Smooth muscle cell (in vitro differentiated cells): ENCODE measurements around the gene HSPA12B. TPM values are rescaled to one million over a fixed set of nuclear protein-coding genes. Genes with fewer than 3 reads are reported as not detected.
"Not testable (repeated sequence)": the region's sequence is repeated elsewhere in the genome, so short reads cannot be mapped to it uniquely, and the experiment has no call there.

ENCODE experiments used
- DNase-seq: peaks from one replicate; lab custom pipeline; 2025; ENCODE audit not compliant: unreplicated experiment; lab: John Stamatoyannopoulos, UW
- H2AFZ ChIP-seq: fragments of 200-600 bp; sonication (generic); 2 replicates; pipeline ENCODE4 v1.6.0; 2016; ENCODE audit warnings: antibody characterized with exemption, low read depth, mild to moderate bottlenecking
- H3F3A ChIP-seq: fragments of 200-600 bp; sonication (generic); 2 replicates; pipeline ENCODE4 v1.6.0; 2017; ENCODE audit warnings: antibody characterized with exemption, low read depth
- H3K27ac ChIP-seq: fragments of 200-600 bp; sonication (generic); 2 replicates; pipeline ENCODE4 v1.5.1; 2016; ENCODE audit warnings: low read depth, mild to moderate bottlenecking
- H3K27me3 ChIP-seq: fragments of 200-600 bp; sonication (generic); 2 replicates; pipeline ENCODE4 v1.6.1; 2016; ENCODE audit warnings: low read depth, mild to moderate bottlenecking
- H3K36me3 ChIP-seq: fragments of 200-600 bp; sonication (generic); 2 replicates; pipeline ENCODE4 v1.5.1; 2016; ENCODE audit warnings: low read depth
- H3K4me1 ChIP-seq: fragments of 200-600 bp; sonication (generic); 2 replicates; pipeline ENCODE4 v1.5.1; 2016; ENCODE audit warnings: low read depth
- H3K4me2 ChIP-seq: fragments of 200-600 bp; sonication (generic); 2 replicates; pipeline ENCODE4 v1.6.0; 2016; ENCODE audit warnings: mild to moderate bottlenecking
- H3K4me3 ChIP-seq: fragments of 200-600 bp; sonication (generic); 2 replicates; pipeline ENCODE4 v1.5.1; 2016; ENCODE audit warnings: mild to moderate bottlenecking
- H3K79me2 ChIP-seq: fragments of 200-600 bp; sonication (generic); 2 replicates; pipeline ENCODE4 v1.6.0; 2016; ENCODE audit warnings: low read depth, mild to moderate bottlenecking
- H3K9ac ChIP-seq: fragments of 200-600 bp; sonication (generic); 2 replicates; pipeline ENCODE4 v1.6.0; 2016; ENCODE audit warnings: low read depth
- H3K9me3 ChIP-seq: fragments of 200-600 bp; sonication (generic); replicated peaks from 2 replicates; pipeline ENCODE4 v1.5.1; 2016; ENCODE audit warnings: low read depth
- H4K20me1 ChIP-seq: fragments of 200-600 bp; sonication (generic); 2 replicates; pipeline ENCODE4 v1.6.0; 2016; ENCODE audit warnings: low read depth
- WGBS: methylation state at CpG from one replicate; pipeline ENCODE4 v1.1.7; 2016; ENCODE audit warnings: low lambda C conversion rate; 5-methylcytosine and 5-hydroxymethylcytosine counted together
- polyA plus RNA-seq: library from polyadenylated mRNA; unstranded; fragments of >200 nt; fragmentation: Nextera tagmentation; extraction: Ambion mirVana; gene quantifications from 2 replicates; pipeline ENCODE4 v1.2.1, GENCODE V29; 2016
- total RNA-seq: library from RNA; depleted of rRNA; stranded (reverse); fragments of >200 nt; gene quantifications from 2 replicates; pipeline ENCODE4 v1.2.3, GENCODE V29; 2014
- TF ChIP-seq, protein P1 (sequence below): fragments of 200-600 bp; sonication (generic); IDR thresholded peaks from 2 replicates; pipeline ENCODE4 v1.5.1; 2017; ENCODE audit warnings: borderline replicate concordance, mild to moderate bottlenecking, antibody characterized with exemption; ENCODE audit not compliant: insufficient read depth, poor library complexity, severe bottlenecking

The HSPA12B gene
- total and polyA plus RNA-seq, 2 experiments from 2014 or later = 0.04 to 1.0 TPM

DNA sequence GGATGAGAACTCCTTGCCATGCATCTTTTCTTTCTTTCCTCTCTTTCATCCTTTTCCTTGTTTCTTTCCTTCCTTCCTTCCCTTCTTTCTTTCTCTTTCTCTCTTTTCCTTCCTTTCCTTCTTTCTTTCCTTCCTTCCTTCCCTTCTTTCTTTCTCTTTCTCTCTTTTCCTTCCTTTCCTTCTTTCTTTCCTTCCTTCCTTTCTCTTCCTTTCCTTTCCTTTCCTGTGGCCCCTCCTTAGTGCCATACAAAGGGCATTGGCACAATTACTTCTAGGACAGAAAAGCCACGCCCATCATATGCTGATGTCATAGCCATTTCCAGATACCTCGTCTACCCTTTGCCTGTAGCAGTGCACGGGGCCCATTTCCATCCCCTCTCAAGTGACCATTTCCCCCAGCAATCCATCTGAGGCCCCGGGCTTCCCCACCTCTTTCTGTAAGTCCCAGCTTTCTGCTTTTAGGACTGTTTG lies 56.2 kb downstream of the HSPA12B start:
- no peak overlapping the region for H3K4me2 ChIP-seq
- no peaks in the 10 kb centered on the region for H3K9me3 ChIP-seq
- H3K9ac ChIP-seq = no peak overlapping the region
- H3K27me3 ChIP-seq = no peaks in the 10 kb centered on the region
- H3K36me3 ChIP-seq = no peaks in the 10 kb centered on the region
- WGBS = 63% methylated on average over 4 of the region's 4 CpGs
- no peak overlapping the region for H3K27ac ChIP-seq
- no peak for DNase-seq
- H4K20me1 ChIP-seq = peaks cover 24% of the 10 kb centered on the region
- peaks cover 21% of the 10 kb centered on the region for H3K79me2 ChIP-seq
- H3K4me1 ChIP-seq = peaks cover 5% of the 10 kb centered on the region
- no peak overlapping the region for H3K4me3 ChIP-seq
- H3F3A ChIP-seq = peaks cover 3% of the 10 kb centered on the region
- no peak overlapping the region for H2AFZ ChIP-seq
- TF ChIP-seq, protein P1, sequence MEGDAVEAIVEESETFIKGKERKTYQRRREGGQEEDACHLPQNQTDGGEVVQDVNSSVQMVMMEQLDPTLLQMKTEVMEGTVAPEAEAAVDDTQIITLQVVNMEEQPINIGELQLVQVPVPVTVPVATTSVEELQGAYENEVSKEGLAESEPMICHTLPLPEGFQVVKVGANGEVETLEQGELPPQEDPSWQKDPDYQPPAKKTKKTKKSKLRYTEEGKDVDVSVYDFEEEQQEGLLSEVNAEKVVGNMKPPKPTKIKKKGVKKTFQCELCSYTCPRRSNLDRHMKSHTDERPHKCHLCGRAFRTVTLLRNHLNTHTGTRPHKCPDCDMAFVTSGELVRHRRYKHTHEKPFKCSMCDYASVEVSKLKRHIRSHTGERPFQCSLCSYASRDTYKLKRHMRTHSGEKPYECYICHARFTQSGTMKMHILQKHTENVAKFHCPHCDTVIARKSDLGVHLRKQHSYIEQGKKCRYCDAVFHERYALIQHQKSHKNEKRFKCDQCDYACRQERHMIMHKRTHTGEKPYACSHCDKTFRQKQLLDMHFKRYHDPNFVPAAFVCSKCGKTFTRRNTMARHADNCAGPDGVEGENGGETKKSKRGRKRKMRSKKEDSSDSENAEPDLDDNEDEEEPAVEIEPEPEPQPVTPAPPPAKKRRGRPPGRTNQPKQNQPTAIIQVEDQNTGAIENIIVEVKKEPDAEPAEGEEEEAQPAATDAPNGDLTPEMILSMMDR = no peak

DNA sequence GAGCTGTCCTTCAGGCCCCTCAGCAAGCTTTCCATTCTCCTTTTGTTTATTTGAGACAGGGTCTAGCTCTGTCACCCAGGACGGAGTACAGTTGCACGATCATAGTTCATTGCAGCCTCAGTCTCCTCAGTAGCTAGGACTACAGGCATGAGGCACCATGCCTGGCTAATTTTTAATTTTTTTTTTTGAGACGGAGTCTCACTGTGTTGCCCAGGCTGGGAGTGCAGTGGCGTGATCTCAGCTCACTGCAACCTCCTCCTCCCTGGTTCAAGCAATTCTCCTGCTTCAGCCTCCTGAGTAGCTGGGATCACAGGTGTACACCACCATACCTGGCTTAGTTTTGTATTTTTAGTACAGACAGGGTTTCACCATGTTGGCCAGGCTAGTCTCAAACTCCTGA lies 56.7 kb downstream of the HSPA12B start:
- not testable (repeated sequence) for DNase-seq, H3K36me3 ChIP-seq, H3K27ac ChIP-seq, H3K9me3 ChIP-seq, H3K9ac ChIP-seq, H3K4me3 ChIP-seq, H3F3A ChIP-seq, H3K27me3 ChIP-seq, H3K4me2 ChIP-seq, H2AFZ ChIP-seq, H3K4me1 ChIP-seq
- WGBS = 81% methylated on average over 4 of the region's 4 CpGs
- peaks cover 16% of the 10 kb centered on the region for H3K79me2 ChIP-seq
- H4K20me1 ChIP-seq = peaks cover 19% of the 10 kb centered on the region

DNA sequence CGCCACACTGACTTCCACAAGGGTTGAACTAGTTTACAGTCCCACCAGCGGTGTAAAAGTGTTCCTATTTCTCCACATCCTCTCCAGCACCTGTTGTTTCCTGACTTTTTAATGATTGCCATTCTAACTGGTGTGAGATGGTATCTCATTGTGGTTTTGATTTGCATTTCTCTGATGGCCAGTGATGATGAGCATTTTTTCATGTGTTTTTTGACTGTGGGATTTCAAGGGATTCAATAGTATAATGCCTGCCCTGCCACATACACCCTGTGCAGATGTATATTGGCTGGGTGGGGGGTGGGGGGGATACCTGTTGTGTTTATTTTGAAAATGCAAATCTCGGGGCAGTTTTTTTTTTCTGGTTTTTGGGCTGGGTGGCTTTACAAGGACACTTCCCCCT lies 61.7 kb downstream of the HSPA12B start:
- not testable (repeated sequence) for H3F3A ChIP-seq, H3K4me2 ChIP-seq, H3K36me3 ChIP-seq, H3K79me2 ChIP-seq, H3K27ac ChIP-seq, DNase-seq, H3K27me3 ChIP-seq, H3K9me3 ChIP-seq, H4K20me1 ChIP-seq, H3K9ac ChIP-seq, H3K4me3 ChIP-seq, H2AFZ ChIP-seq
- peaks cover 14% of the 10 kb centered on the region for H3K4me1 ChIP-seq
- 91% methylated on average over 3 of the region's 3 CpGs for WGBS

GRCh38 chr20:3794701-3795420 lies 62.4 kb downstream of the HSPA12B start:
- no peak overlapping the region for H3K27ac ChIP-seq
- no peaks in the 10 kb centered on the region for H3K9me3 ChIP-seq
- H2AFZ ChIP-seq = no peak overlapping the region
- no peaks in the 10 kb centered on the region for H3K36me3 ChIP-seq
- no peak overlapping the region for H3K9ac ChIP-seq
- peak overlapping the region; percentile 94 for H3K4me2 ChIP-seq
- H3K79me2 ChIP-seq = no peaks in the 10 kb centered on the region
- TF ChIP-seq, protein P1 = no peak
- WGBS = 88% methylated on average over 25 of the region's 25 CpGs
- peak overlapping the region; percentile 73 for H3K4me3 ChIP-seq
- no peaks in the 10 kb centered on the region for H3F3A ChIP-seq
- no peaks in the 10 kb centered on the region for H3K27me3 ChIP-seq
- H4K20me1 ChIP-seq = peaks cover 5% of the 10 kb centered on the region
- H3K4me1 ChIP-seq = peaks cover 18% of the 10 kb centered on the region
- no peak for DNase-seq
